Measurements from ENCODE around the gene EFNA3. TPM values are rescaled to one million over a fixed set of nuclear protein-coding genes. Genes with fewer than 3 reads are reported as not detected.

EFNA3 gene
- total RNA-seq, 1 experiment from 2014 or later = 2.3 TPM

DNA sequence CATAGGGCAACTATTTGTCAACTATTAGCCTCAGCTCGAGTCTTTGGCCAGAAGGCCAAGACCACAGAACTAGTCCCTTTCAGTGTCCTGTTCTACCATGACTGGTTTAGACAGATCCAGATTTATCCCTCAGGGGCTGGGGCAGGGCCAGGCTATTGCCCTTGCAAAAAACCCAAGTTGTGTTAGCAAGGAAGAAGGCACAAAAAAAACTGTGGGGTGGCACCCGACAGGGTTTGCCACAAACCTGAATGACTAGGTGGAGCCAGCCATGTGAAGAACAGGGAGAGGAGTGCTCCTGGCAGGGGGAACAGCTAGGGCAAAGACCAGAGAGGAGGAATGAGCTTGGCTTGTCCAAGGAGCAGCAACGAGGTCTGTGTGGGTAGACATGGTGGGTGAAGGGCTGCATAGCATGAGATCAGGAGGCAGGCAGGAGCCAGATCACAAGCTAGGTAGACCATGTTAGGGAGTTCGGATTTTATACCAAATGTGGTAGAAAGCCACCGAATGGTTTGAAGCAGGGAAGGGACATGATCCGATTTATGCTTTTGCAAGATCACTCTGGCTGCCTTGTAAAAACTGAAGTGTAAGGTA lies 40.7 kb upstream of the EFNA3 start:
- intact Hi-C loops (cut with micrococcal nuclease; ENCODE audit: unreplicated experiment) = no loop called here
- ChIA-PET POLR2A (no interaction called here), CTCF (interaction anchor here (0.6 to 0.7 kb wide), 3 partner anchors 15 to 36 kb away, joined by 3 to 7 read pairs (median 3); no protein-coding TSS in a partner anchor)
- DNase-seq (ENCODE audit: low read depth, low spot score) (no peak), ATAC-seq (no peak)
- no TSS peak for BruUV-seq (replicated peaks)
- no peaks in the 10 kb centered on the region for H3K27me3 ChIP-seq (ENCODE audit: control insufficient read depth, insufficient read depth, low read length)
- TF ChIP-seq POLR2AphosphoS5 (IDR thresholded peaks at IDR 0.05; ENCODE audit: low read depth, low read length) (no peak), TCF7L2 (IDR thresholded peaks at IDR 0.05; ENCODE audit: low read depth, low read length) (no peak), SIN3A (IDR thresholded peaks at IDR 0.05; ENCODE audit: borderline replicate concordance, insufficient read depth, low read depth, low read length) (no peak)
- TF ChIP-seq, protein P1, sequence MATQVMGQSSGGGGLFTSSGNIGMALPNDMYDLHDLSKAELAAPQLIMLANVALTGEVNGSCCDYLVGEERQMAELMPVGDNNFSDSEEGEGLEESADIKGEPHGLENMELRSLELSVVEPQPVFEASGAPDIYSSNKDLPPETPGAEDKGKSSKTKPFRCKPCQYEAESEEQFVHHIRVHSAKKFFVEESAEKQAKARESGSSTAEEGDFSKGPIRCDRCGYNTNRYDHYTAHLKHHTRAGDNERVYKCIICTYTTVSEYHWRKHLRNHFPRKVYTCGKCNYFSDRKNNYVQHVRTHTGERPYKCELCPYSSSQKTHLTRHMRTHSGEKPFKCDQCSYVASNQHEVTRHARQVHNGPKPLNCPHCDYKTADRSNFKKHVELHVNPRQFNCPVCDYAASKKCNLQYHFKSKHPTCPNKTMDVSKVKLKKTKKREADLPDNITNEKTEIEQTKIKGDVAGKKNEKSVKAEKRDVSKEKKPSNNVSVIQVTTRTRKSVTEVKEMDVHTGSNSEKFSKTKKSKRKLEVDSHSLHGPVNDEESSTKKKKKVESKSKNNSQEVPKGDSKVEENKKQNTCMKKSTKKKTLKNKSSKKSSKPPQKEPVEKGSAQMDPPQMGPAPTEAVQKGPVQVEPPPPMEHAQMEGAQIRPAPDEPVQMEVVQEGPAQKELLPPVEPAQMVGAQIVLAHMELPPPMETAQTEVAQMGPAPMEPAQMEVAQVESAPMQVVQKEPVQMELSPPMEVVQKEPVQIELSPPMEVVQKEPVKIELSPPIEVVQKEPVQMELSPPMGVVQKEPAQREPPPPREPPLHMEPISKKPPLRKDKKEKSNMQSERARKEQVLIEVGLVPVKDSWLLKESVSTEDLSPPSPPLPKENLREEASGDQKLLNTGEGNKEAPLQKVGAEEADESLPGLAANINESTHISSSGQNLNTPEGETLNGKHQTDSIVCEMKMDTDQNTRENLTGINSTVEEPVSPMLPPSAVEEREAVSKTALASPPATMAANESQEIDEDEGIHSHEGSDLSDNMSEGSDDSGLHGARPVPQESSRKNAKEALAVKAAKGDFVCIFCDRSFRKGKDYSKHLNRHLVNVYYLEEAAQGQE (IDR thresholded peaks at IDR 0.05; ENCODE audit: insufficient read depth in 1 of 2, low read depth in 2 of 2, low read length in 1 of 2) = no peak
- TF ChIP-seq, protein P2, sequence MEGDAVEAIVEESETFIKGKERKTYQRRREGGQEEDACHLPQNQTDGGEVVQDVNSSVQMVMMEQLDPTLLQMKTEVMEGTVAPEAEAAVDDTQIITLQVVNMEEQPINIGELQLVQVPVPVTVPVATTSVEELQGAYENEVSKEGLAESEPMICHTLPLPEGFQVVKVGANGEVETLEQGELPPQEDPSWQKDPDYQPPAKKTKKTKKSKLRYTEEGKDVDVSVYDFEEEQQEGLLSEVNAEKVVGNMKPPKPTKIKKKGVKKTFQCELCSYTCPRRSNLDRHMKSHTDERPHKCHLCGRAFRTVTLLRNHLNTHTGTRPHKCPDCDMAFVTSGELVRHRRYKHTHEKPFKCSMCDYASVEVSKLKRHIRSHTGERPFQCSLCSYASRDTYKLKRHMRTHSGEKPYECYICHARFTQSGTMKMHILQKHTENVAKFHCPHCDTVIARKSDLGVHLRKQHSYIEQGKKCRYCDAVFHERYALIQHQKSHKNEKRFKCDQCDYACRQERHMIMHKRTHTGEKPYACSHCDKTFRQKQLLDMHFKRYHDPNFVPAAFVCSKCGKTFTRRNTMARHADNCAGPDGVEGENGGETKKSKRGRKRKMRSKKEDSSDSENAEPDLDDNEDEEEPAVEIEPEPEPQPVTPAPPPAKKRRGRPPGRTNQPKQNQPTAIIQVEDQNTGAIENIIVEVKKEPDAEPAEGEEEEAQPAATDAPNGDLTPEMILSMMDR (IDR thresholded peaks at IDR 0.05) = no peak
- H3K27ac ChIP-seq (ENCODE audit: low read length) = no peak overlapping the region
- no peaks in the 10 kb centered on the region for H3K4me1 ChIP-seq (ENCODE audit: control insufficient read depth, insufficient read depth, low read length)
- in situ Hi-C loops (cut with HindIII; ENCODE audit: low pct_unique_long_range_greater_than_20kb, low sequenced_read_pairs) = no loop called here
- H3K36me3 ChIP-seq (ENCODE audit: control insufficient read depth, insufficient read depth, low read length) = no peaks in the 10 kb centered on the region
- no peaks in the 10 kb centered on the region for H3K9me3 ChIP-seq (ENCODE audit: control insufficient read depth, insufficient read depth, low read depth, low read length)
- H3K4me3 ChIP-seq (ENCODE audit: low read depth in 2 of 2, low read length in 2 of 2) = no peak overlapping the region

DNA sequence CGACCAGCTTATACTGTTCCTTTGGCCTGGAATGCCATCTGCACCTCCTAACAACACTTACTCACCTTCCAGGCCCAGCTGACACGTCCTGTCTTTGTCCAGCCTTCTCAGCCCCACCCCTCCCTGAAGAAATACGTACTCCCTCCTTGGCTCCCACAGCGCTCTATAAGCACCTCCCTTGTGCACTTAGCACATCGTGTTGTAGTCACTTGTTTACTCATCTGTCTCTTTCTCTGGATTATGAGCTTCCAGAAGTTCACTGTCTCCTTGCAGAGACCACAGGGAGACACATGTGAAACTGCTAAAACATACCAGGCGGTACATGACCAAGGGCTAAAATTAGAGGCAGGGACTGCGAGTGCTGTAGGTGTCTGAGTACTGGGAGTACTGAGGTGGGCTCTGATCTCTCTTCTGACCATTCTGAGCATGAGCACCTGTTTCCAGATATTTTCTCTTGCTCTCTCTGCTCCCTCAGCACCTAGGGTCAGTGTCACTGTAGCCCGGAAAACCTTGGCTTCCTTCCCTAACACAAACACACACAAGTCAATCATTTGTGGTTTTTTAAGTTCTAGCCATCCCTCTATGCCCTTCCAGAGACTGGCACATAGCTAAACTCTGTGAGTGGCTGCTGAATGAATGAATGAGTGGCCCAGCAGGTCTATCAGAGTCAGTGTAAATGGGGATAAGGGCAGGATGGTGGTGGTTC lies 39.9 kb upstream of the EFNA3 start:
- ATAC-seq (no peak), DNase-seq (ENCODE audit: low read depth, low spot score) (no peak)
- Histone ChIP-seq H3K27me3 (ENCODE audit: control insufficient read depth, insufficient read depth, low read length) (no peaks in the 10 kb centered on the region), H3K4me3 (ENCODE audit: low read depth in 2 of 2, low read length in 2 of 2) (no peak overlapping the region), H3K4me1 (ENCODE audit: control insufficient read depth, insufficient read depth, low read length) (no peaks in the 10 kb centered on the region), H3K9me3 (ENCODE audit: control insufficient read depth, insufficient read depth, low read depth, low read length) (no peaks in the 10 kb centered on the region), H3K27ac (ENCODE audit: low read length) (no peak overlapping the region), H3K36me3 (ENCODE audit: control insufficient read depth, insufficient read depth, low read length) (no peaks in the 10 kb centered on the region)
- BruUV-seq (replicated peaks) = no TSS peak
- in situ Hi-C loops (cut with HindIII; ENCODE audit: low pct_unique_long_range_greater_than_20kb, low sequenced_read_pairs) (no loop called here), intact Hi-C loops (cut with micrococcal nuclease; ENCODE audit: unreplicated experiment) (no loop called here)
- ChIA-PET CTCF (interaction anchor here (0.6 kb wide), 2 partner anchors 14 to 32 kb away, joined by 3 read pairs; no protein-coding TSS in a partner anchor), POLR2A (no interaction called here)
- TF ChIP-seq, protein P1 (IDR thresholded peaks at IDR 0.05; ENCODE audit: insufficient read depth in 1 of 2, low read depth in 2 of 2, low read length in 1 of 2) = no peak
- TF ChIP-seq, protein P2 (IDR thresholded peaks at IDR 0.05) = no peak
- TF ChIP-seq POLR2AphosphoS5 (IDR thresholded peaks at IDR 0.05; ENCODE audit: low read depth, low read length) (no peak), TCF7L2 (IDR thresholded peaks at IDR 0.05; ENCODE audit: low read depth, low read length) (no peak), SIN3A (IDR thresholded peaks at IDR 0.05; ENCODE audit: borderline replicate concordance, insufficient read depth, low read depth, low read length) (no peak)

All from Panc1 (cell line).